ENCODE data around the gene RASA2. TPM values are rescaled to one million over a fixed set of nuclear protein-coding genes. Genes with fewer than 3 reads are reported as not detected.
"Not testable (repeated sequence)": the region's sequence is repeated elsewhere in the genome, so short reads cannot be mapped to it uniquely, and the experiment has no call there.

Gene RASA2
- total and polyA plus RNA-seq, 2 of the 4 experiments (the other 2 are of a cell fraction): 6.1 to 14.0 TPM

GRCh38 chr3:141625506-141625905 is 138.7 kb downstream of the RASA2 start:
- ChIA-PET CTCF (no interaction called here), POLR2A (ENCODE audit: unreplicated experiment) (interaction anchor here (0.6 kb wide), 1 partner anchor 11 kb away, joined by 3 read pairs; no protein-coding TSS in a partner anchor)
- Histone ChIP-seq H3K27me3 (ENCODE audit: control insufficient read depth, insufficient read depth, low read length) (no peaks in the 10 kb centered on the region), H3K27ac (ENCODE audit: insufficient read depth, low read length) (no peak overlapping the region), H3K9ac (ENCODE audit: low read depth, low read length) (no peak overlapping the region), H3K18ac (ENCODE audit: low read depth, low read length) (no peak overlapping the region), H4K8ac (ENCODE audit: low read depth in 2 of 2, low read length in 2 of 2) (no peak overlapping the region), H2AK9ac (replicated peaks; ENCODE audit: low read depth, low read length, poor library complexity) (no peak overlapping the region), H2AFZ (replicated peaks; ENCODE audit: low read length, poor library complexity) (peak overlapping the region; percentile 13), H3K4ac (ENCODE audit: low read depth, low read length) (no peak overlapping the region), H3K79me1 (ENCODE audit: low read depth in 1 of 2, low read length in 2 of 2) (no peaks in the 10 kb centered on the region), H4K20me1 (ENCODE audit: insufficient read depth, low read length) (no peaks in the 10 kb centered on the region), H3K9me3 (ENCODE audit: control insufficient read depth, insufficient read depth, low read length) (peaks cover 10% of the 10 kb centered on the region), H3K14ac (replicated peaks; ENCODE audit: low read depth, low read length) (no peak overlapping the region), H2BK5ac (ENCODE audit: low read depth, low read length, poor library complexity, severe bottlenecking) (no peak overlapping the region), H3K9me1 (ENCODE audit: insufficient read depth, low read length) (no peaks in the 10 kb centered on the region; the same call in 1 of the 2 replicates), H3K4me3 (ENCODE audit: insufficient read depth, low read depth, low read length) (no peak overlapping the region), H3K56ac (ENCODE audit: extremely low read depth, insufficient read depth, low read length) (no peak overlapping the region), H4K91ac (ENCODE audit: insufficient read depth, low read depth, low read length) (no peak overlapping the region), H4K5ac (ENCODE audit: low read depth, low read length) (no peak overlapping the region), H2BK120ac (ENCODE audit: low read depth, low read length) (no peak overlapping the region), H3K4me1 (ENCODE audit: control insufficient read depth, insufficient read depth, low read length) (0 out of 2 replicates have a peak, but pooled peaks cover 3% of the 10 kb centered on the region), H2BK20ac (ENCODE audit: low read depth, low read length) (no peak overlapping the region), H2AK5ac (ENCODE audit: low read depth, low read length) (no peak overlapping the region), H2BK15ac (ENCODE audit: low read depth, low read length) (no peak overlapping the region), H3K23ac (ENCODE audit: low read depth, low read length) (no peak overlapping the region), H3K4me2 (ENCODE audit: low read depth, low read length) (no peak overlapping the region), H3K36me3 (ENCODE audit: control insufficient read depth, insufficient read depth, low read length) (no peaks in the 10 kb centered on the region)
- WGBS, 2 experiments (ENCODE audit: extremely low coverage in 2 of 2, insufficient read length in 1 of 2): 67% methylated on average over 3 of the region's 5 CpGs; no CpG with 5 or more reads in 1 of the 2 experiments
- intact Hi-C loops (cut with micrococcal nuclease): no loop called here
- dilution Hi-C loops (cut with HindIII; ENCODE audit: low sequenced_read_pairs, unreplicated experiment): no loop called here
- DNase-seq: peak; percentile 34
- TF ChIP-seq USF2 (IDR thresholded peaks at IDR 0.05; ENCODE audit: low read depth, low read length): no peak
- no peak for TF ChIP-seq MXI1 (IDR thresholded peaks at IDR 0.05; ENCODE audit: borderline replicate concordance, low read depth, low read length)
- no peak for TF ChIP-seq CEBPB (IDR thresholded peaks at IDR 0.05; ENCODE audit: low read depth, low read length)
- TF ChIP-seq MAZ (IDR thresholded peaks at IDR 0.05; ENCODE audit: borderline replicate concordance, low read depth, low read length): no peak
- no peak for TF ChIP-seq NFE2L2 (IDR thresholded peaks at IDR 0.05; ENCODE audit: low read depth, low read length)
- TF ChIP-seq RAD21 (IDR thresholded peaks at IDR 0.05; ENCODE audit: low read length): no peak
- TF ChIP-seq CHD1 (IDR thresholded peaks at IDR 0.05; ENCODE audit: low read depth, low read length): no peak
- no TSS peak for BruUV-seq (replicated peaks)
- in situ Hi-C loops (cut with MboI; ENCODE audit: low sequenced_read_pairs): no loop called here
- ATAC-seq (ENCODE audit: low read depth): peak; percentile 57

DNA sequence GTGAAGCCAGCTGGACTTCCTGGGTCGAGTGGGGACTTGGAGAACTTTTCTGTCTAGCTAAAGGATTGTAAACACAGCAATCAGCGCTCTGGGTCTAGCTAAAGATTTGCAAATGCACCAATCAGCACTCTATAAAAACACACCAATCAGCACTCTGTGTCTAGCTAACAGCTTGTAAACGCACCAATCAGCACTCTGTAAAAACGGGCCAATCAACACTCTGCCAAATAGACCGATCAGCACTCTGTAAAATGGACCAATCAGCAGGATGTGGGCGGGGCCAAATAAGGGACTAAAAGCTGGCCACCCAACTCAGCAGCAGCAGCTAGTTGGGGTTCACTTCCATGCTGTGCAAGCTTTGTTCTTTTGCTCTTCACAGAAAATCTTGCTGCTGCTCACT is 141.5 kb downstream of the RASA2 start:
- CTCF ChIA-PET; H2BK120ac ChIP-seq (ENCODE audit: low read depth, low read length); H4K91ac ChIP-seq (ENCODE audit: insufficient read depth, low read depth, low read length); H4K20me1 ChIP-seq (ENCODE audit: insufficient read depth, low read length); H3K9ac ChIP-seq (ENCODE audit: low read depth, low read length); intact Hi-C loops (cut with micrococcal nuclease); H3K4ac ChIP-seq (ENCODE audit: low read depth, low read length); H3K27ac ChIP-seq (ENCODE audit: insufficient read depth, low read length); H2AK5ac ChIP-seq (ENCODE audit: low read depth, low read length); H3K4me1 ChIP-seq (ENCODE audit: control insufficient read depth, insufficient read depth, low read length); H3K18ac ChIP-seq (ENCODE audit: low read depth, low read length); H4K5ac ChIP-seq (ENCODE audit: low read depth, low read length); H3K79me1 ChIP-seq (ENCODE audit: low read depth in 1 of 2, low read length in 2 of 2); H2BK15ac ChIP-seq (ENCODE audit: low read depth, low read length); H3K23ac ChIP-seq (ENCODE audit: low read depth, low read length); H3K36me3 ChIP-seq (ENCODE audit: control insufficient read depth, insufficient read depth, low read length); H4K8ac ChIP-seq (ENCODE audit: low read depth in 2 of 2, low read length in 2 of 2); H3K56ac ChIP-seq (ENCODE audit: extremely low read depth, insufficient read depth, low read length); BruUV-seq (replicated peaks); H3K9me3 ChIP-seq (ENCODE audit: control insufficient read depth, insufficient read depth, low read length); H3K9me1 ChIP-seq (ENCODE audit: insufficient read depth, low read length); ATAC-seq (ENCODE audit: low read depth); H3K4me3 ChIP-seq (ENCODE audit: insufficient read depth, low read depth, low read length); dilution Hi-C loops (cut with HindIII; ENCODE audit: low sequenced_read_pairs, unreplicated experiment); DNase-seq; H2AFZ ChIP-seq (replicated peaks; ENCODE audit: low read length, poor library complexity); H3K4me2 ChIP-seq (ENCODE audit: low read depth, low read length); in situ Hi-C loops (cut with MboI; ENCODE audit: low sequenced_read_pairs); H2BK5ac ChIP-seq (ENCODE audit: low read depth, low read length, poor library complexity, severe bottlenecking); POLR2A ChIA-PET (ENCODE audit: unreplicated experiment); H2AK9ac ChIP-seq (replicated peaks; ENCODE audit: low read depth, low read length, poor library complexity); H2BK20ac ChIP-seq (ENCODE audit: low read depth, low read length); H3K14ac ChIP-seq (replicated peaks; ENCODE audit: low read depth, low read length); H3K27me3 ChIP-seq (ENCODE audit: control insufficient read depth, insufficient read depth, low read length): not testable (repeated sequence)
- 83% methylated on average over 3 of the region's 6 CpGs; no CpG with 5 or more reads in 1 of the 2 experiments for WGBS, 2 experiments (ENCODE audit: extremely low coverage in 2 of 2, insufficient read length in 1 of 2)
